ENCODE measurements around the gene CCDC137. TPM values are rescaled to one million over a fixed set of nuclear protein-coding genes. Genes with fewer than 3 reads are reported as not detected.

CCDC137 gene
- total RNA-seq, 1 experiment from 2014 or later: 49.9 TPM

GRCh38 chr17:81635431-81635830, 31.1 kb upstream of the CCDC137 start:
- Histone ChIP-seq H3K4me1 (ENCODE audit: insufficient read depth, low read length) (peaks cover 10% of the 10 kb centered on the region), H3K9me3 (ENCODE audit: low read length) (no peaks in the 10 kb centered on the region), H3K79me2 (ENCODE audit: low read length) (peaks cover 62% of the 10 kb centered on the region), H3K27ac (ENCODE audit: low read length) (peak overlapping the region; percentile 89), H3F3A (ENCODE audit: low read length, unreplicated experiment) (no peaks in the 10 kb centered on the region), H3K27me3 (ENCODE audit: low read length) (no peaks in the 10 kb centered on the region), H3K4me3 (ENCODE audit: low read length) (peak overlapping the region; percentile 100), H3K36me3 (ENCODE audit: low read depth, low read length) (peaks cover 4% of the 10 kb centered on the region; the same call in 1 of the 2 replicates), H2AFZ (ENCODE audit: low read length) (no peak overlapping the region), H3K4me2 (ENCODE audit: low read length) (peak overlapping the region; percentile 95), H4K20me1 (ENCODE audit: low read length) (peaks cover 35% of the 10 kb centered on the region), H3K9me2 (replicated peaks; ENCODE audit: low read length) (no peaks in the 10 kb centered on the region), H3K9ac (ENCODE audit: low read length) (peak overlapping the region; percentile 99)
- TSS peak; percentile 64 for BruUV-seq (replicated peaks)
- peak; percentile 37 for DNase-seq
- POLR2A ChIA-PET (ENCODE audit: unreplicated experiment): no interaction called here
- TF ChIP-seq, protein P1, sequence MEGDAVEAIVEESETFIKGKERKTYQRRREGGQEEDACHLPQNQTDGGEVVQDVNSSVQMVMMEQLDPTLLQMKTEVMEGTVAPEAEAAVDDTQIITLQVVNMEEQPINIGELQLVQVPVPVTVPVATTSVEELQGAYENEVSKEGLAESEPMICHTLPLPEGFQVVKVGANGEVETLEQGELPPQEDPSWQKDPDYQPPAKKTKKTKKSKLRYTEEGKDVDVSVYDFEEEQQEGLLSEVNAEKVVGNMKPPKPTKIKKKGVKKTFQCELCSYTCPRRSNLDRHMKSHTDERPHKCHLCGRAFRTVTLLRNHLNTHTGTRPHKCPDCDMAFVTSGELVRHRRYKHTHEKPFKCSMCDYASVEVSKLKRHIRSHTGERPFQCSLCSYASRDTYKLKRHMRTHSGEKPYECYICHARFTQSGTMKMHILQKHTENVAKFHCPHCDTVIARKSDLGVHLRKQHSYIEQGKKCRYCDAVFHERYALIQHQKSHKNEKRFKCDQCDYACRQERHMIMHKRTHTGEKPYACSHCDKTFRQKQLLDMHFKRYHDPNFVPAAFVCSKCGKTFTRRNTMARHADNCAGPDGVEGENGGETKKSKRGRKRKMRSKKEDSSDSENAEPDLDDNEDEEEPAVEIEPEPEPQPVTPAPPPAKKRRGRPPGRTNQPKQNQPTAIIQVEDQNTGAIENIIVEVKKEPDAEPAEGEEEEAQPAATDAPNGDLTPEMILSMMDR (conservative IDR thresholded peaks at IDR 0.05; ENCODE audit: low read depth, low read length): 0 out of 2 replicates have a peak, but pooled peaks have one; percentile 12
- TF ChIP-seq EZH2 (IDR thresholded peaks at IDR 0.05; ENCODE audit: low read length, unreplicated experiment) (no peak), EZH2phosphoT487 (IDR thresholded peaks at IDR 0.05; ENCODE audit: borderline replicate concordance, low read length) (no peak)
- CTCF ChIA-PET: no interaction called here
- ATAC-seq: peak; percentile 8; the same call in 1 of the 2 replicates
- intact Hi-C loops (cut with micrococcal nuclease): no loop called here

DNA sequence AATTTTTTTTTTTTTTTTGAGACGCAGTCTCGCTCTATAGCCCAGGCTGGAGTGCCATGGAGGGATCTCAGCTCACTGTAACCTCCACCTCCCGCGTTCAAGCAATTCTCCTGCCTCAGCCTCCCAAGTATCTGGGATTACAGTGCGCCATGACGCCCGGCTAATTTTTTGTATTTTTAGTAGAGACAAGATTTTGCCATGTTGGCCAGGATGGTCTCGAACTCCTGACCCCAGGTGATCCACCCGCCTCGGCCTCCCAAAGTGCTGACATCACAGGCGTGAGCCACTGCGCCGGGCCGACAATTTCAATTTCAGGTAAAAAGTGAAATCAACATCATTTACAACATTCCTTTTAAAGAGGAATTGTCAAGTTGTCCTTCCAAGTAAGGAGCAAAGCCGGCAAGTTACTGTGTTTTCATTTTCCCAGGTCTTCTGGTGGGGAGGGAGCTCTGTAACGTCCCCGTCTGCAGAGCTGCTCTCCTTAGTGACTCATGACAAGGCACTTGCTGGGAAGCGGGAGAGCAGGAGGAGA, 30.5 kb upstream of the CCDC137 start:
- H3K9ac ChIP-seq (ENCODE audit: low read length): peak overlapping the region; percentile 99
- TF ChIP-seq EZH2phosphoT487 (IDR thresholded peaks at IDR 0.05; ENCODE audit: borderline replicate concordance, low read length): no peak
- no peak for TF ChIP-seq EZH2 (IDR thresholded peaks at IDR 0.05; ENCODE audit: low read length, unreplicated experiment)
- TF ChIP-seq, protein P1 (conservative IDR thresholded peaks at IDR 0.05; ENCODE audit: low read depth, low read length): no peak
- peaks cover 10% of the 10 kb centered on the region for H3K4me1 ChIP-seq (ENCODE audit: insufficient read depth, low read length)
- H3K4me2 ChIP-seq (ENCODE audit: low read length): peak overlapping the region; percentile 95
- intact Hi-C loops (cut with micrococcal nuclease): loop anchor here (2.0 kb wide), 1 partner anchor 31 kb away; the partner anchor contains the start of genes CCDC137 and OXLD1
- no TSS peak for BruUV-seq (replicated peaks)
- DNase-seq (peak; percentile 48), ATAC-seq (peak; percentile 65)
- H2AFZ ChIP-seq (ENCODE audit: low read length): no peak overlapping the region
- peak overlapping the region; percentile 100 for H3K4me3 ChIP-seq (ENCODE audit: low read length)
- H3K9me3 ChIP-seq (ENCODE audit: low read length): no peaks in the 10 kb centered on the region
- H3F3A ChIP-seq (ENCODE audit: low read length, unreplicated experiment): no peaks in the 10 kb centered on the region
- POLR2A ChIA-PET (ENCODE audit: unreplicated experiment): no interaction called here
- peak overlapping the region; percentile 89 for H3K27ac ChIP-seq (ENCODE audit: low read length)
- H3K79me2 ChIP-seq (ENCODE audit: low read length): peaks cover 56% of the 10 kb centered on the region
- peaks cover 4% of the 10 kb centered on the region; the same call in 1 of the 2 replicates for H3K36me3 ChIP-seq (ENCODE audit: low read depth, low read length)
- H3K27me3 ChIP-seq (ENCODE audit: low read length): no peaks in the 10 kb centered on the region
- no peaks in the 10 kb centered on the region for H3K9me2 ChIP-seq (replicated peaks; ENCODE audit: low read length)
- CTCF ChIA-PET: interaction anchor here (1.3 kb wide), 1 partner anchor 32 kb away, joined by 7 read pairs; no protein-coding TSS in a partner anchor
- peaks cover 35% of the 10 kb centered on the region for H4K20me1 ChIP-seq (ENCODE audit: low read length)
